Erythroblast (primary cell): ENCODE measurements around the gene ZBTB24.

ENCODE experiments used
- GATA1 ChIP-seq: IDR thresholded peaks from 2 replicates; pipeline ENCODE4 v1.6.1; 2011; ENCODE audit warnings: low read depth, mild to moderate bottlenecking, control low read depth, low read length, moderate library complexity
- POLR2A ChIP-seq: IDR thresholded peaks from 2 replicates; pipeline ENCODE4 v1.6.1; 2011; ENCODE audit warnings: mild to moderate bottlenecking, low read length

GRCh38 chr6:109449064-109449794, 33.8 kb downstream of the ZBTB24 start:
- TF ChIP-seq POLR2A (no peak), GATA1 (no peak)
